Renal pelvis (tissue), 12 donors: ENCODE measurements around the gene PANX1. TPM values are rescaled to one million over a fixed set of nuclear protein-coding genes. Genes with fewer than 3 reads are reported as not detected.
A peak's percentile ranks its signal among the peaks of the same experiment; 100 is the strongest.
"Not testable (repeated sequence)": the region's sequence is repeated elsewhere in the genome, so short reads cannot be mapped to it uniquely, and the experiment has no call there.

Source experiments
- DNase-seq: peaks from one replicate; pipeline ENCODE4 v3.0.0-alpha.2; 2013
- long read RNA-seq, 16 experiments: transcript quantifications; one replicate each; lab custom pipeline, GENCODE V29; 2026
- polyA plus RNA-seq, 3 donors: library from polyadenylated mRNA; unstranded; fragments of 120-200 nt; gene quantifications; one replicate each; pipeline ENCODE4 v1.2.1, GENCODE V29; 2013; ENCODE audit not compliant: insufficient read length in 3 of 3

PANX1 gene
- polyA plus RNA-seq = 10 to 100 TPM; 22.5 to 26.3 (median 23.0) TPM
- long read RNA-seq, donor 1, transcript PANX1-201 (5 exons, 2,769 nt) = major isoform, 5 of 5 reads
- long read RNA-seq, donor 1, partial matches to known transcripts = 0 of 5 reads
- long read RNA-seq, donor 1, other reads (novel, unspliced or antisense) = 0 of 5 reads
- long read RNA-seq, donor 2, transcript PANX1-201 (5 exons, 2,769 nt) = major isoform, 6 of 12 reads
- long read RNA-seq, donor 2, partial matches to known transcripts = 6 of 12 reads
- long read RNA-seq, donor 2, other reads (novel, unspliced or antisense) = 0 of 12 reads
- long read RNA-seq, donor 3, transcript PANX1-201 (5 exons, 2,769 nt) = major isoform, 7 of 7 reads
- long read RNA-seq, donor 3, partial matches to known transcripts = 0 of 7 reads
- long read RNA-seq, donor 3, other reads (novel, unspliced or antisense) = 0 of 7 reads
- long read RNA-seq, donor 4, partial matches to known transcripts = 0 of 1 reads
- long read RNA-seq, donor 4, other reads (novel, unspliced or antisense) = 0 of 1 reads
- long read RNA-seq, donor 5, partial matches to known transcripts = 0 of 1 reads
- long read RNA-seq, donor 5, other reads (novel, unspliced or antisense) = 0 of 1 reads
- long read RNA-seq, donor 6, transcript PANX1-201 (5 exons, 2,769 nt) = major isoform, 6 of 6 reads
- long read RNA-seq, donor 6, partial matches to known transcripts = 0 of 6 reads
- long read RNA-seq, donor 6, other reads (novel, unspliced or antisense) = 0 of 6 reads
- long read RNA-seq, donor 7, transcript PANX1-201 (5 exons, 2,769 nt) = major isoform, 9 of 9 reads
- long read RNA-seq, donor 7, partial matches to known transcripts = 0 of 9 reads
- long read RNA-seq, donor 7, other reads (novel, unspliced or antisense) = 0 of 9 reads
- long read RNA-seq, donor 8, partial matches to known transcripts = 0 of 2 reads
- long read RNA-seq, donor 8, other reads (novel, unspliced or antisense) = 0 of 2 reads
- long read RNA-seq, donor 9, transcript PANX1-201 (5 exons, 2,769 nt) = major isoform, 5 of 5 reads
- long read RNA-seq, donor 9, partial matches to known transcripts = 0 of 5 reads
- long read RNA-seq, donor 9, other reads (novel, unspliced or antisense) = 0 of 5 reads
- long read RNA-seq, donor 10, transcript PANX1-201 (5 exons, 2,769 nt) = major isoform, 8 of 8 reads
- long read RNA-seq, donor 10, partial matches to known transcripts = 0 of 8 reads
- long read RNA-seq, donor 10, other reads (novel, unspliced or antisense) = 0 of 8 reads
- long read RNA-seq, donor 11, transcript PANX1-201 (5 exons, 2,769 nt) = major isoform, 6 of 6 reads
- long read RNA-seq, donor 11, partial matches to known transcripts = 0 of 6 reads
- long read RNA-seq, donor 11, other reads (novel, unspliced or antisense) = 0 of 6 reads
- long read RNA-seq, donor 12, partial matches to known transcripts = 5 of 8 reads
- long read RNA-seq, donor 12, other reads (novel, unspliced or antisense) = 0 of 8 reads
- long read RNA-seq, donor 13, partial matches to known transcripts = 0 of 3 reads
- long read RNA-seq, donor 13, other reads (novel, unspliced or antisense) = 0 of 3 reads
- long read RNA-seq, donor 14 = 0 reads
- long read RNA-seq, donor 15, transcript PANX1-201 (5 exons, 2,769 nt) = major isoform, 7 of 7 reads
- long read RNA-seq, donor 15, partial matches to known transcripts = 0 of 7 reads
- long read RNA-seq, donor 15, other reads (novel, unspliced or antisense) = 0 of 7 reads
- long read RNA-seq, donor 16, transcript PANX1-201 (5 exons, 2,769 nt) = major isoform, 5 of 5 reads
- long read RNA-seq, donor 16, partial matches to known transcripts = 0 of 5 reads
- long read RNA-seq, donor 16, other reads (novel, unspliced or antisense) = 0 of 5 reads

GRCh38 chr11:94128746-94129511 is at the start of gene PANX1:
Gene PANX1, plus strand, starts transcription at chr11:94128841. Its CDS starts 472 bp downstream, at chr11:94129313.
- DNase-seq = peak; percentile 87

GRCh38 chr11:94084164-94084563 is 44.5 kb upstream of the PANX1 start:
- DNase-seq = no peak

- no peak for DNase-seq
These were observed 39.7 kb upstream of the PANX1 start for GRCh38 chr11:94088906-94089305.

- no peak for DNase-seq
These were observed 39.3 kb upstream of the PANX1 start for GRCh38 chr11:94089341-94089740.

GRCh38 chr11:94090401-94090800 is 38.2 kb upstream of the PANX1 start:
- DNase-seq = no peak

GRCh38 chr11:94091091-94091490 is 37.5 kb upstream of the PANX1 start:
- DNase-seq = no peak

- no peak for DNase-seq
These were observed 28.4 kb upstream of the PANX1 start for GRCh38 chr11:94100253-94100652.

- DNase-seq = no peak
These were observed 25.2 kb upstream of the PANX1 start for GRCh38 chr11:94103471-94103870.

GRCh38 chr11:94104734-94105133 is 23.9 kb upstream of the PANX1 start:
- no peak for DNase-seq

GRCh38 chr11:94106716-94107115 is 21.9 kb upstream of the PANX1 start:
- DNase-seq = no peak

- no peak for DNase-seq
These were observed 21.3 kb upstream of the PANX1 start for GRCh38 chr11:94107363-94107762.

- DNase-seq = no peak
These were observed 17.4 kb upstream of the PANX1 start for GRCh38 chr11:94111241-94111640.

- DNase-seq = no peak
These were observed 17.0 kb upstream of the PANX1 start for GRCh38 chr11:94111660-94112059.

- DNase-seq = no peak
These were observed 16.3 kb upstream of the PANX1 start for GRCh38 chr11:94112206-94112953.

- DNase-seq = no peak
These were observed 11.5 kb upstream of the PANX1 start for GRCh38 chr11:94117197-94117574.

GRCh38 chr11:94117871-94118270 is 10.8 kb upstream of the PANX1 start:
- DNase-seq = no peak

GRCh38 chr11:94119676-94120075 is 9.0 kb upstream of the PANX1 start:
- not testable (repeated sequence) for DNase-seq

GRCh38 chr11:94120516-94120915 is 8.1 kb upstream of the PANX1 start:
- not testable (repeated sequence) for DNase-seq

GRCh38 chr11:94120946-94121345 is 7.7 kb upstream of the PANX1 start:
- DNase-seq = no peak
